DOHH2 (cell line): ENCODE data around the gene RIPK1.

Source experiments
- H3F3A ChIP-seq: fragments of 200-600 bp; sonication (generic), shearing (Covaris generic); 2 replicates; pipeline ENCODE4 v1.6.0; 2016; ENCODE audit warnings: antibody characterized with exemption, mild to moderate bottlenecking; ENCODE audit not compliant: control insufficient read depth, insufficient read depth
- H3K27ac ChIP-seq: fragments of 200-600 bp; sonication (generic); 2 replicates; pipeline ENCODE4 v1.5.1; 2014; ENCODE audit warnings: low read depth, mild to moderate bottlenecking, low read length, moderate library complexity
- H3K27me3 ChIP-seq: fragments of 200-600 bp; sonication (generic); 2 replicates; pipeline ENCODE4 v1.6.1; 2014; ENCODE audit warnings: mild to moderate bottlenecking, low read length, mixed read lengths; ENCODE audit not compliant: control insufficient read depth
- H3K36me3 ChIP-seq: fragments of 200-600 bp; sonication (generic); 2 replicates; pipeline ENCODE4 v1.6.1; 2014; ENCODE audit warnings: mild to moderate bottlenecking, low read length, moderate library complexity, mixed read lengths; ENCODE audit not compliant: control insufficient read depth
- H3K4me1 ChIP-seq: fragments of 200-600 bp; sonication (generic); 2 replicates; pipeline ENCODE4 v1.6.1; 2014; ENCODE audit warnings: mild to moderate bottlenecking, low read length, mixed read lengths; ENCODE audit not compliant: control insufficient read depth
- H3K4me2 ChIP-seq: fragments of 200-600 bp; sonication (generic); 2 replicates; pipeline ENCODE4 v1.6.0; 2014; ENCODE audit warnings: mild to moderate bottlenecking, low read length, moderate library complexity
- H3K4me3 ChIP-seq: fragments of 200-600 bp; sonication (generic); 2 replicates; pipeline ENCODE4 v1.5.1; 2014; ENCODE audit warnings: mild to moderate bottlenecking, low read length, mixed read lengths
- H3K79me2 ChIP-seq: fragments of 200-600 bp; sonication (generic); 2 replicates; pipeline ENCODE4 v1.6.1; 2014; ENCODE audit warnings: mild to moderate bottlenecking, low read length, mixed read lengths; ENCODE audit not compliant: control insufficient read depth
- H3K9me2 ChIP-seq: fragments of 200-600 bp; sonication (generic); replicated peaks from 2 replicates; pipeline ENCODE4 v1.6.1; 2014; ENCODE audit warnings: mild to moderate bottlenecking, low read length, mixed read lengths; ENCODE audit not compliant: control insufficient read depth
- H3K9me3 ChIP-seq: fragments of 200-600 bp; sonication (generic); 2 replicates; pipeline ENCODE4 v1.6.1; 2014; ENCODE audit warnings: antibody characterized with exemption, low read length, mixed read lengths; ENCODE audit not compliant: control insufficient read depth, insufficient read depth
- H4K20me1 ChIP-seq: fragments of 200-600 bp; sonication (generic); 2 replicates; pipeline ENCODE4 v1.6.0; 2014; ENCODE audit warnings: low read depth, mild to moderate bottlenecking, antibody characterized with exemption, low read length, moderate library complexity; ENCODE audit not compliant: control insufficient read depth, insufficient read depth
- CTCF ChIP-seq: fragments of 200-600 bp; sonication (generic); IDR thresholded peaks from one replicate; pipeline ENCODE4 v1.5.1; 2014; ENCODE audit warnings: antibody characterized with exemption, mild to moderate bottlenecking, low read depth, low read length; ENCODE audit not compliant: poor library complexity, severe bottlenecking
- EZH2phosphoT487 ChIP-seq: fragments of 200-600 bp; sonication (generic); IDR thresholded peaks from 2 replicates; pipeline ENCODE4 v1.6.1; 2017; ENCODE audit warnings: borderline replicate concordance, mild to moderate bottlenecking, antibody characterized with exemption, low read length, moderate library complexity, mixed read lengths

The RIPK1 gene

GRCh38 chr6:3085074-3085473, 16.8 kb downstream of the RIPK1 start:
- H3K4me1 ChIP-seq: no peaks in the 10 kb centered on the region
- H3K9me2 ChIP-seq: no peaks in the 10 kb centered on the region
- peaks cover 9% of the 10 kb centered on the region; the same call in 1 of the 2 replicates for H3F3A ChIP-seq
- no peak overlapping the region for H3K27ac ChIP-seq
- TF ChIP-seq EZH2phosphoT487 (no peak), CTCF (no peak)
- no peaks in the 10 kb centered on the region for H3K27me3 ChIP-seq
- H3K79me2 ChIP-seq: no peaks in the 10 kb centered on the region
- H3K36me3 ChIP-seq: peaks cover 83% of the 10 kb centered on the region
- no peaks in the 10 kb centered on the region for H4K20me1 ChIP-seq
- no peak overlapping the region for H3K4me3 ChIP-seq
- no peak overlapping the region for H3K4me2 ChIP-seq
- H3K9me3 ChIP-seq: peaks cover 22% of the 10 kb centered on the region

- TF ChIP-seq EZH2phosphoT487: no peak
- TF ChIP-seq CTCF: no peak
- Histone ChIP-seq H3K79me2 (no peaks in the 10 kb centered on the region), H3K4me1 (no peaks in the 10 kb centered on the region), H3F3A (peaks cover 14% of the 10 kb centered on the region), H3K27me3 (no peaks in the 10 kb centered on the region), H3K4me2 (no peak overlapping the region), H3K9me2 (no peaks in the 10 kb centered on the region), H3K36me3 (peaks cover 81% of the 10 kb centered on the region), H3K4me3 (no peak overlapping the region), H4K20me1 (no peaks in the 10 kb centered on the region), H3K9me3 (peaks cover 27% of the 10 kb centered on the region), H3K27ac (no peak overlapping the region)
Measured at GRCh38 chr6:3086282-3086946, 18.1 kb downstream of the RIPK1 start.

GRCh38 chr6:3088446-3088845, 20.2 kb downstream of the RIPK1 start:
- H3K27ac ChIP-seq: no peak overlapping the region

More at GRCh38 chr6:3088446-3088845, 20.2 kb downstream of the RIPK1 start:
- Histone ChIP-seq H3K4me2 (no peak overlapping the region), H3K9me2 (no peaks in the 10 kb centered on the region), H3K4me3 (no peak overlapping the region), H3K27me3 (no peaks in the 10 kb centered on the region), H3F3A (peaks cover 14% of the 10 kb centered on the region), H4K20me1 (no peaks in the 10 kb centered on the region), H3K79me2 (no peaks in the 10 kb centered on the region), H3K36me3 (peaks cover 69% of the 10 kb centered on the region), H3K9me3 (peaks cover 27% of the 10 kb centered on the region), H3K4me1 (no peaks in the 10 kb centered on the region)
- no peak for TF ChIP-seq CTCF
- TF ChIP-seq EZH2phosphoT487: no peak
